ENCODE data around the gene SLC35D1. TPM values are rescaled to one million over a fixed set of nuclear protein-coding genes. Genes with fewer than 3 reads are reported as not detected.

SLC35D1 gene
- total RNA-seq, 2 donors from 2014 or later: 3.3 to 4.9 TPM

DNA sequence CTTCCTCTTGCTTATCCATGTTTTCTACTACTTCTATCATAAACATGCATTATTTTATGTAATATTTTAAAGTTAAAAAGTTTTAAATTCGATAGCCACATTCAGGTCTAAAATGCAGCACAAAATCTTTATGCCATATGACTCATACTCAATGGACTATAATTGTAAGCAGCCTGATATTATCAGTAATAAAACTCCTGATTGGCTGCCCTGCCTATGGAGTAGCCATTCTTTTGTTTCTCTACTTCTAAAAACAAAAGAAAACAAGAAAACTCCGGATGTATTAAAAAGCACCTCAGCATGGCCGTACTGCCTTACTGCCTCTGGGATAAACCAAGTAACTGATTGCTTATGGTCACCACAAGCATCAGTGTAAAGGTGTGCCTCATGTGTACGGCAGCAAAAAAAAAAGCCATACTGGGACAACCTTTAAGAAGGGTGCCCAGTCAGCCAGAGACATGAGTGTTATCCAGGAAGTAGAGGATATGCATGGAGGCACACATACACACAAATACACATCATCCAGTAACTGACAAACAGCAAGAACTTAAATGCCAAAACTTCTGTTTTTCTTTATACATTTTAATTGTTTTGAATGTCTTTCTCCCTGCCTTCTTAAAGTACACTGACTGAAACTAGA, 9.2 kb downstream of the SLC35D1 start:
- no peak for DNase-seq (ENCODE audit: low spot score)
- no peak overlapping the region for H3K4me3 ChIP-seq
- TF ChIP-seq, protein P1, sequence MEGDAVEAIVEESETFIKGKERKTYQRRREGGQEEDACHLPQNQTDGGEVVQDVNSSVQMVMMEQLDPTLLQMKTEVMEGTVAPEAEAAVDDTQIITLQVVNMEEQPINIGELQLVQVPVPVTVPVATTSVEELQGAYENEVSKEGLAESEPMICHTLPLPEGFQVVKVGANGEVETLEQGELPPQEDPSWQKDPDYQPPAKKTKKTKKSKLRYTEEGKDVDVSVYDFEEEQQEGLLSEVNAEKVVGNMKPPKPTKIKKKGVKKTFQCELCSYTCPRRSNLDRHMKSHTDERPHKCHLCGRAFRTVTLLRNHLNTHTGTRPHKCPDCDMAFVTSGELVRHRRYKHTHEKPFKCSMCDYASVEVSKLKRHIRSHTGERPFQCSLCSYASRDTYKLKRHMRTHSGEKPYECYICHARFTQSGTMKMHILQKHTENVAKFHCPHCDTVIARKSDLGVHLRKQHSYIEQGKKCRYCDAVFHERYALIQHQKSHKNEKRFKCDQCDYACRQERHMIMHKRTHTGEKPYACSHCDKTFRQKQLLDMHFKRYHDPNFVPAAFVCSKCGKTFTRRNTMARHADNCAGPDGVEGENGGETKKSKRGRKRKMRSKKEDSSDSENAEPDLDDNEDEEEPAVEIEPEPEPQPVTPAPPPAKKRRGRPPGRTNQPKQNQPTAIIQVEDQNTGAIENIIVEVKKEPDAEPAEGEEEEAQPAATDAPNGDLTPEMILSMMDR (IDR thresholded peaks at IDR 0.05): no peak
- no peaks in the 10 kb centered on the region for H3K9me3 ChIP-seq
- H3K4me1 ChIP-seq: peaks cover 2 to 10% of the 10 kb centered on the region in 2 donors
- H3K27me3 ChIP-seq: no peaks in the 10 kb centered on the region
- H3K27ac ChIP-seq: no peak overlapping the region
- H3K36me3 ChIP-seq: peaks cover 66% of the 10 kb centered on the region

DNA sequence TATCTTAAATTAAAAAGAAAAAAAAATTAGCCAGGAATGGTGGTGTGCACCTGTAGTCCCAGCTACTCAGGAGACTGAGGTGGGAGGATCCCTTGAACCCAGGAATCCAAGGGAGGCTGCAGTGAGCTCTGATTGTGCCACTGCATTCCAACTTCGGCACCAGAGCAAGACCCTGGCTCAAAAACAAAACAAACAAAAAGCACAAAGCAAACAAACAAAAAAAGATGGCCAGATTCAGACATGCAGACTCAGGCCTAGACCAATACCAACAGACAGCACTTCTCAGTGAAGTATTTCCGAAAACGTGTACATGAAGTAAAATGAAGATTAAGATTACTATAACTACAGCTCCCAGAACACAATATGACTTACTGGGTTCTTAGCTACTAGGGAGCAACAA, 10.6 kb downstream of the SLC35D1 start:
- DNase-seq (ENCODE audit: low spot score): no peak
- Histone ChIP-seq H3K4me1 (peaks cover 2 to 10% of the 10 kb centered on the region in 2 donors), H3K36me3 (peaks cover 62% of the 10 kb centered on the region), H3K9me3 (no peaks in the 10 kb centered on the region), H3K27ac (no peak overlapping the region), H3K27me3 (no peaks in the 10 kb centered on the region), H3K4me3 (no peak overlapping the region)
- TF ChIP-seq, protein P1 (IDR thresholded peaks at IDR 0.05): no peak

DNA sequence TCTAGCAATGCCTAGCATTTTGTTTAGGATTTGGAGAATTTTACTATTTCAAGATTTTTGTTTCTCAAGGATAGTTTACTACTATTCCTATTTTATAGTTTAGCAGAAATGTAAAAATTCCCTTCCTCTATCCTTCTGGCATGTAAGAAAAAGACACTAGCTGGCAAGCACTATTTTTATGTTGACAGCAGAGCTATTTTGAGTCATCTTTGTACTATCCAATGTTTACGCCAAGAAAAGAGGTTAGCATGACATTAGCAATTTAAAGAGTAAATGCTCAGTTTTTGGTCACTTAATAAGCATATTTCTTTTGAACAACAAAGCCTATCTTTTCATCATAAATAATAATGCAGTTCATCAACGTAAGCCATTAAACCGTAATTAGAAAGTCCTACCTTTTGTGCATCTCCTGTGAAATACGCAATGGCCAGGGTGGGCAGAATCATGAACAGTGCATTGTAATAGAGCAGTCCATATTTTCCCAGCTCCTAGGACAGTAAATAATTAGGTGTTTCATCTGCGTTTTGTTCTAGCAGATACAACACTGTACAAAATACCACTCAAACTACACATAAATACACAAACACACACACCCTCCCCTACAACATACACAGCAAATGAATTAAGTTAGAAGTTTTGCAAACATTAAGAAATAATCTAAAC, 12.0 kb downstream of the SLC35D1 start:
- DNase-seq (ENCODE audit: low spot score): no peak
- peaks cover 56% of the 10 kb centered on the region for H3K36me3 ChIP-seq
- H3K27me3 ChIP-seq: no peaks in the 10 kb centered on the region
- no peaks in the 10 kb centered on the region for H3K9me3 ChIP-seq
- TF ChIP-seq, protein P1 (IDR thresholded peaks at IDR 0.05): no peak
- H3K27ac ChIP-seq: no peak overlapping the region
- H3K4me3 ChIP-seq: no peak overlapping the region
- H3K4me1 ChIP-seq: peaks cover 2 to 10% of the 10 kb centered on the region in 2 donors

DNA sequence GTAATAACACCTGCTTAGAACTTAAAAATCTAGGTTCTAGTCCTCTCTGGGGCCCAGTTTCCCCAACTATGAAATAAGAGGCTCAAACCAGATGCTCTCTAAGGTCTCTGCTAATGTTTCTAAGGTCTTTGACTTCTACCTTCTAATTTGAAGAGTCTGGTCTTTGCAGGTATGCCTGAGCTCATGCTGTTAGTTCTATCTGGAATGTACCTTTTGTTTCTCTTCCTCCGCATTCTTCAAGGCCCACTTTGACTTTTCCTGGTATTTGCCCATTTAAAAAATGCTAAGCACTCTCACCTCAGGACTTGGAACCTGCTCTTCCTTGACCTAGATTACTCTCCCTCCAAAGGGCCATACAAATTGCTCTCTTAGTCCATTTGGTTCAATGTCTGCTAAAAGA, 13.5 kb downstream of the SLC35D1 start:
- no peak overlapping the region for H3K4me3 ChIP-seq
- no peak for DNase-seq (ENCODE audit: low spot score)
- H3K36me3 ChIP-seq: peaks cover 55% of the 10 kb centered on the region
- H3K27ac ChIP-seq: no peak overlapping the region
- TF ChIP-seq, protein P1 (IDR thresholded peaks at IDR 0.05): no peak
- H3K9me3 ChIP-seq: no peaks in the 10 kb centered on the region
- H3K4me1 ChIP-seq: peaks cover 2 to 10% of the 10 kb centered on the region in 2 donors
- H3K27me3 ChIP-seq: no peaks in the 10 kb centered on the region

DNA sequence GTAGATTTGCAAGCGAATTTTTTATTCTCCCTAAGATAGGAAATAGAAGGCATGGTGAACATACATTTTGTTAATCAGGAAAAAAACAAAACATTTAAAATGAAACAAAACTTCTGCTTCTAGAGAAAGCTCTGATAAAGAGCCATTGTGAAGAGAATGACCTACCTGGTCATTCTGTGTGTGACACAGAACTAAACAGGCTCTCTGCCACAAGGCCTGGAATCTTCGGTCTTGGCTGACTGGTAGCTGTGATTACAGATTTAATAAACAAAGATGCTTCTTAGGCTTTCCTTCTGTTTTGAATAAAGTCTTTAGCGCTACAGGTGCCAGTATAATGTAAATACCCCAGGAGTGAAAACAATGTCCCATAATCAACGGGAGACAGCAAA, 22.1 kb downstream of the SLC35D1 start:
- H3K4me3 ChIP-seq: no peak overlapping the region
- no peak for DNase-seq (ENCODE audit: low spot score)
- peaks cover 9% of the 10 kb centered on the region for H3K36me3 ChIP-seq
- H3K27ac ChIP-seq: no peak overlapping the region
- no peaks in the 10 kb centered on the region for H3K27me3 ChIP-seq
- H3K4me1 ChIP-seq: no peaks in the 10 kb centered on the region
- peaks cover 0 to 8% of the 10 kb centered on the region in 2 donors for H3K9me3 ChIP-seq
- TF ChIP-seq, protein P1 (IDR thresholded peaks at IDR 0.05): no peak

All from right atrium auricular region (tissue), 2 donors.